22Rv1 (cell line): ENCODE measurements around the gene ARHGEF28.

Experiments
- CTCF ChIP-seq: fragments of 450-650 bp; IDR thresholded peaks from 2 replicates; pipeline ENCODE4 v1.5.1; 2017; ENCODE audit warnings: mild to moderate bottlenecking
- ZFX ChIP-seq: fragments of 450-650 bp; IDR thresholded peaks from 2 replicates; pipeline ENCODE4 v1.6.1; 2017; ENCODE audit warnings: antibody characterized with exemption, borderline replicate concordance

- TF ChIP-seq CTCF, result no peak
- TF ChIP-seq ZFX, result no peak
Observed at GRCh38 chr5:73686912-73687311, 60.9 kb downstream of the ARHGEF28 start.
